Endodermal cell (in vitro differentiated cells): ENCODE measurements around the gene EDEM3. TPM values are rescaled to one million over a fixed set of nuclear protein-coding genes. Genes with fewer than 3 reads are reported as not detected.
A peak's percentile ranks its signal among the peaks of the same experiment; 100 is the strongest.

Source experiments
- DNase-seq: peaks from one replicate; pipeline ENCODE4 v3.0.0-alpha.2; 2017
- H3K27ac ChIP-seq: 2 replicates; pipeline ENCODE4 v1.5.1; 2013; ENCODE audit warnings: mild to moderate bottlenecking, low read depth, low read length, moderate library complexity
- H3K27me3 ChIP-seq: 2 replicates; pipeline ENCODE4 v1.6.1; 2013; ENCODE audit warnings: mild to moderate bottlenecking, low read length, moderate library complexity; ENCODE audit not compliant: insufficient read depth, control insufficient read depth, poor library complexity, severe bottlenecking
- H3K36me3 ChIP-seq: 2 replicates; pipeline ENCODE4 v1.7.0; 2013; ENCODE audit warnings: mild to moderate bottlenecking, low read length, moderate library complexity; ENCODE audit not compliant: control insufficient read depth, insufficient read depth
- H3K4me1 ChIP-seq: one replicate; pipeline ENCODE4 v1.7.0; 2013; ENCODE audit warnings: low read length; ENCODE audit not compliant: control insufficient read depth, insufficient read depth
- H3K4me3 ChIP-seq: 2 replicates; pipeline ENCODE4 v1.5.1; 2013; ENCODE audit warnings: mild to moderate bottlenecking, low read length, moderate library complexity
- H3K9ac ChIP-seq: 2 replicates; pipeline ENCODE4 v1.6.1; 2013; ENCODE audit warnings: mild to moderate bottlenecking, low read length, moderate library complexity; ENCODE audit not compliant: poor library complexity, severe bottlenecking; ENCODE audit errors: extremely low read depth
- H3K9me3 ChIP-seq: 2 replicates; pipeline ENCODE4 v1.6.1; 2013; ENCODE audit warnings: mild to moderate bottlenecking, low read length, moderate library complexity; ENCODE audit not compliant: control insufficient read depth
- H3K27ac Mint-ChIP-seq: 2 replicates; pipeline ENCODE4 v1.8.0; 2020; ENCODE audit warnings: mixed read lengths
- H3K27me3 Mint-ChIP-seq: 2 replicates; pipeline ENCODE4 v1.8.0; 2021; ENCODE audit warnings: mild to moderate bottlenecking, mixed read lengths; ENCODE audit not compliant: insufficient read depth
- H3K36me3 Mint-ChIP-seq: 2 replicates; pipeline ENCODE4 v1.8.0; 2020; ENCODE audit warnings: low read depth, mixed read lengths
- H3K4me1 Mint-ChIP-seq: 2 replicates; pipeline ENCODE4 v1.8.0; 2020; ENCODE audit warnings: mixed read lengths
- H3K4me3 Mint-ChIP-seq: 2 replicates; pipeline ENCODE4 v1.8.0; 2020; ENCODE audit warnings: mild to moderate bottlenecking, moderate library complexity, mixed read lengths
- H3K9me3 Mint-ChIP-seq: 2 replicates; pipeline ENCODE4 v1.8.0; 2020; ENCODE audit warnings: mild to moderate bottlenecking, mixed read lengths
- WGBS, 2 experiments: methylation state at CpG; one replicate each; pipeline versions ENCODE4 v1.1.5 to v1.1.7; 2013; ENCODE audit warnings: missing lambda C conversion rate in 2 of 2, mixed read lengths in 1 of 2; ENCODE audit not compliant: insufficient coverage in 1 of 2, insufficient read length in 1 of 2; 5-methylcytosine and 5-hydroxymethylcytosine counted together
- total RNA-seq, 2 donors: library from RNA; stranded (reverse); fragmentation: NEBNext Ultra II Directional in 1 of 2; extraction: Animal tissue kit (Norgen Biotek cat#: 25700) in 1 of 2; gene quantifications; 2 replicates in 1 of 2; 3 replicates in 1 of 2; pipeline ENCODE4 v1.2.1, GENCODE V29; 2021
- TF ChIP-seq, protein P1 (sequence below): fragments of 200-600 bp; sonication (generic); conservative IDR thresholded peaks from 2 replicates; pipeline ENCODE4 v1.5.0; 2021; ENCODE audit warnings: antibody characterized with exemption, mild to moderate bottlenecking

Gene EDEM3
- total RNA-seq, 2 donors from 2014 or later, result 17.0 to 22.0 TPM

DNA sequence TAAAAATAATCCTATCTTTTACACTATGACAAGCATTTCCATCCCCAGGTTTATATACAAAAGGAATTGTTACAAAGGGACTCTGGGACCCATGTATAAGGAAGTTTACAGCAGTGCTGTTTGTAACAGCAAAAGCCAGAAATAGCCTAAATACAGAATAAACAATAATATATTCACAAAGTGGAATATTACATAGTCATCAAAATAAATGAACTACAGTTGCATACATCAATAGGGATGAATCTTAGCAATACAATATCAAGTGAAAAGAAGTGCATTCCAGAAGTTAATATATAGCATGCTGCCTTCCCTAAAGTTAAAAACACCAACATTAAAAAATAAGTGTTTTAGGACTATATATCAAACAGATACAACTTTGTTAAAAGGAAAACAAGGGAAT is 77.3 kb downstream of the EDEM3 start:
- no peak for DNase-seq
- H3K27ac ChIP-seq, result no peak overlapping the region
- H3K27me3 ChIP-seq, result no peaks in the 10 kb centered on the region
- H3K27me3 Mint-ChIP-seq, result no peaks in the 10 kb centered on the region
- no peaks in the 10 kb centered on the region for H3K4me1 ChIP-seq
- H3K36me3 Mint-ChIP-seq, result peaks cover 6% of the 10 kb centered on the region
- H3K27ac Mint-ChIP-seq, result no peak overlapping the region
- no peaks in the 10 kb centered on the region for H3K36me3 ChIP-seq
- peaks cover 17% of the 10 kb centered on the region for H3K4me1 Mint-ChIP-seq
- H3K9me3 Mint-ChIP-seq, result peaks cover 19% of the 10 kb centered on the region
- H3K9ac ChIP-seq, result no peak overlapping the region
- peaks cover 23% of the 10 kb centered on the region for H3K9me3 ChIP-seq
- TF ChIP-seq, protein P1, sequence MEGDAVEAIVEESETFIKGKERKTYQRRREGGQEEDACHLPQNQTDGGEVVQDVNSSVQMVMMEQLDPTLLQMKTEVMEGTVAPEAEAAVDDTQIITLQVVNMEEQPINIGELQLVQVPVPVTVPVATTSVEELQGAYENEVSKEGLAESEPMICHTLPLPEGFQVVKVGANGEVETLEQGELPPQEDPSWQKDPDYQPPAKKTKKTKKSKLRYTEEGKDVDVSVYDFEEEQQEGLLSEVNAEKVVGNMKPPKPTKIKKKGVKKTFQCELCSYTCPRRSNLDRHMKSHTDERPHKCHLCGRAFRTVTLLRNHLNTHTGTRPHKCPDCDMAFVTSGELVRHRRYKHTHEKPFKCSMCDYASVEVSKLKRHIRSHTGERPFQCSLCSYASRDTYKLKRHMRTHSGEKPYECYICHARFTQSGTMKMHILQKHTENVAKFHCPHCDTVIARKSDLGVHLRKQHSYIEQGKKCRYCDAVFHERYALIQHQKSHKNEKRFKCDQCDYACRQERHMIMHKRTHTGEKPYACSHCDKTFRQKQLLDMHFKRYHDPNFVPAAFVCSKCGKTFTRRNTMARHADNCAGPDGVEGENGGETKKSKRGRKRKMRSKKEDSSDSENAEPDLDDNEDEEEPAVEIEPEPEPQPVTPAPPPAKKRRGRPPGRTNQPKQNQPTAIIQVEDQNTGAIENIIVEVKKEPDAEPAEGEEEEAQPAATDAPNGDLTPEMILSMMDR, result no peak
- no peak overlapping the region for H3K4me3 Mint-ChIP-seq
- H3K4me3 ChIP-seq, result no peak overlapping the region

DNA sequence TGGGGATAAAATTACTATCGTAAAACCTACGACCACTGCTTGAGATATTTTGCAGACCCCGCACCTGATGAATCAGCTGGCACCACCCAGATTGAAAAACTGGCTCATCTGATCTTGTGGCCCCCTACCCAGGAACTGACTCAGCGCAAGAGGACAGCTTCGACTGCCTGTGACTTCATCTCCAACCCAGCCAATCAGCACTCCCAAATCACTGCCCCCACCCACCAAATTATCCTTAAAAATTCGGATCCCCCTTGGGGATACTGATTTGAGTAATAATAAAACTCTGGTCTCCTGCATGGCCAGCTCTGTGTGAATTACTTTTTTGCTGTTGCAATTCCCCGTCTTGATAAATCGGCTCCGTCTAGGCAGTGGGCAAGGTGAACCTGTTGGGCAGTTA is 81.4 kb downstream of the EDEM3 start:
- Mint-ChIP-seq H3K4me1 (peaks cover 54% of the 10 kb centered on the region), H3K27me3 (no peaks in the 10 kb centered on the region), H3K27ac (no peak overlapping the region), H3K9me3 (peaks cover 2% of the 10 kb centered on the region), H3K4me3 (no peak overlapping the region), H3K36me3 (no peaks in the 10 kb centered on the region)
- H3K27me3 ChIP-seq, result no peaks in the 10 kb centered on the region
- no peak overlapping the region for H3K4me3 ChIP-seq
- H3K9ac ChIP-seq, result no peak overlapping the region
- DNase-seq, result no peak
- H3K36me3 ChIP-seq, result no peaks in the 10 kb centered on the region
- no peaks in the 10 kb centered on the region for H3K4me1 ChIP-seq
- 84 to 94% methylated on average over 8 to 9 of the region's 9 CpGs for WGBS, 2 experiments
- H3K27ac ChIP-seq, result no peak overlapping the region
- no peaks in the 10 kb centered on the region for H3K9me3 ChIP-seq
- TF ChIP-seq, protein P1, result no peak

DNA sequence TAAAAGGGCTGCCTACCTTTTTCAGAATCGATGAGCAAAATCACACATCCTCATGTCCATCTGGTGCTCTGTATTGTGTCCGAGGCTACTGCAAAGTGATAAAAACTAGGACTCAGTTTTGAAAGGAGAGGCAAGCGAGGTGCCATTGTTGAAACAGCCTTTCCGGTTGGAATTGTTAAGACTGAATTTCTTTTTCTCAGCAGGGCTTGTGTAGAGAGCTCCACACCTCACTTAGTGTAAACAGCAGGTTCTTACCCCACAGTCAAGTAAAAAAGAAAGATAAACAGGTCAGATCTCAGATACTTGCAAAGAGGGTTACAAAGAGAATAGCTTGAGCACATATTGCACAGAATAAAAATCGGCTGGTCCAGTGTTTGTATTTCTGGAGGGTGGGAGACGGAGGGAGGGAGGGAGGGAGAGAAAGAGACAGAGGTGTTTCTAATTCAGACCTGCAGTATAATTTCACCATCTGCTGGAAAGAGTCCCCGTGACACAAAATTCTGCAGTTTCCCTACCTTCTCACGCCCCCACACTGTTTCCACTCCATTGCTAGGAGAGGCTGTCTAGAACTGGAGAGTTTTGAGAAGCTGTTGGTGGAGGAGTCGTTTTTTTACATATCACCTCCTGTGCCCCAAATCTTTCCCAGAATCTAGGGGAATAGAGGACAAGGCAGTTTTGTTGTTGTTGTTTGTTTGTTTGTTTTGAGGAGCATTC is 82.5 kb downstream of the EDEM3 start:
- Histone ChIP-seq H3K4me3 (peak overlapping the region; percentile 70), H3K9ac (no peak overlapping the region), H3K4me1 (no peaks in the 10 kb centered on the region), H3K9me3 (no peaks in the 10 kb centered on the region), H3K36me3 (no peaks in the 10 kb centered on the region), H3K27me3 (no peaks in the 10 kb centered on the region), H3K27ac (no peak overlapping the region)
- peak overlapping the region; percentile 50 for H3K4me3 Mint-ChIP-seq
- TF ChIP-seq, protein P1, result no peak
- 36 to 64% methylated on average over 6 to 8 of the region's 9 CpGs for WGBS, 2 experiments
- no peaks in the 10 kb centered on the region for H3K27me3 Mint-ChIP-seq
- peaks cover 57% of the 10 kb centered on the region for H3K4me1 Mint-ChIP-seq
- H3K36me3 Mint-ChIP-seq, result no peaks in the 10 kb centered on the region
- peaks cover 2% of the 10 kb centered on the region for H3K9me3 Mint-ChIP-seq
- H3K27ac Mint-ChIP-seq, result peak overlapping the region; percentile 86
- DNase-seq, result no peak
